HepG2 (cell line): ENCODE measurements around the gene HSD17B8. TPM values are rescaled to one million over a fixed set of nuclear protein-coding genes. Genes with fewer than 3 reads are reported as not detected.
A peak's percentile ranks its signal among the peaks of the same experiment; 100 is the strongest.

Experiments used
- ATM ChIP-seq: fragments of 450-650 bp; IDR thresholded peaks from 2 replicates; pipeline ENCODE4 v1.7.1; 2017; ENCODE audit warnings: mild to moderate bottlenecking, borderline replicate concordance
- CREB1 ChIP-seq, 2 experiments: fragments of 450-650 bp in 1 of 2; IDR thresholded peaks; 2 replicates each; pipeline ENCODE4 v1.6.1; 2016 to 2017; ENCODE audit warnings: control low read depth in 1 of 2, mild to moderate bottlenecking in 1 of 2, missing compliant biosample characterization in 1 of 2, missing genetic modification characterization in 1 of 2
- GABPA ChIP-seq, 2 experiments: IDR thresholded peaks; 2 replicates each; pipeline ENCODE4 v1.6.1; 2011 to 2016; ENCODE audit warnings: low read depth in 2 of 2, low read length in 1 of 2, missing biosample characterization in 1 of 2, missing genetic modification characterization in 1 of 2
- GATAD2A ChIP-seq: IDR thresholded peaks from 2 replicates; pipeline ENCODE4 v1.6.1; 2016
- GLI4 ChIP-seq: sonication (generic); formaldehyde crosslinking; IDR thresholded peaks from 2 replicates; pipeline ENCODE4 v1.5.1; 2020; ENCODE audit warnings: missing genetic modification reagents, mild to moderate bottlenecking, moderate library complexity, borderline replicate concordance
- KDM1A ChIP-seq: IDR thresholded peaks from 2 replicates; pipeline ENCODE4 v1.6.1; 2016; ENCODE audit warnings: missing compliant biosample characterization
- KLF6 ChIP-seq: IDR thresholded peaks from 2 replicates; pipeline ENCODE4 v1.8.0; 2016; ENCODE audit warnings: missing biosample characterization, missing genetic modification reagents
- MED13 ChIP-seq: sonication (generic); formaldehyde crosslinking; IDR thresholded peaks from 2 replicates; pipeline ENCODE4 v1.5.0; 2020; ENCODE audit warnings: missing genetic modification reagents
- RARG ChIP-seq: sonication (generic); formaldehyde crosslinking; IDR thresholded peaks from 2 replicates; pipeline ENCODE4 v1.4.0; 2020; ENCODE audit warnings: low read depth, mild to moderate bottlenecking, missing genetic modification reagents
- RFXANK ChIP-seq: IDR thresholded peaks from 2 replicates; pipeline ENCODE4 v1.6.1; 2016
- SMAD3 ChIP-seq: sonication (generic); formaldehyde crosslinking; IDR thresholded peaks from 2 replicates; pipeline ENCODE4 v1.4.0; 2020; ENCODE audit warnings: missing genetic modification reagents
- SP2 ChIP-seq: sonication (generic); formaldehyde crosslinking; IDR thresholded peaks from 2 replicates; pipeline ENCODE4 v1.5.1; 2020; ENCODE audit warnings: mild to moderate bottlenecking, missing genetic modification reagents
- SRSF4 ChIP-seq: fragments of 200-400 bp; formaldehyde crosslinking; IDR thresholded peaks from one replicate; pipeline ENCODE4 v1.6.1; 2018; ENCODE audit warnings: mild to moderate bottlenecking, low read depth, low read length, moderate library complexity; ENCODE audit not compliant: poor library complexity, severe bottlenecking
- YY1 ChIP-seq: IDR thresholded peaks from 2 replicates; pipeline ENCODE4 v1.6.1; 2011; ENCODE audit warnings: low read length, low read depth, moderate library complexity, mild to moderate bottlenecking; ENCODE audit not compliant: insufficient read depth, insufficient replicate concordance
- ZBTB8A ChIP-seq: sonication (generic); formaldehyde crosslinking; IDR thresholded peaks from 2 replicates; pipeline ENCODE4 v1.4.0; 2020; ENCODE audit warnings: mild to moderate bottlenecking, low read depth, missing genetic modification reagents, borderline replicate concordance
- ZC3H4 ChIP-seq: sonication (generic); formaldehyde crosslinking; IDR thresholded peaks from 2 replicates; pipeline ENCODE4 v1.4.0; 2020; ENCODE audit warnings: missing genetic modification reagents, borderline replicate concordance
- ZNF124 ChIP-seq: sonication (generic); formaldehyde crosslinking; IDR thresholded peaks from 2 replicates; pipeline ENCODE4 v1.4.0; 2020; ENCODE audit warnings: missing genetic modification reagents
- ZNF331 ChIP-seq: sonication (generic); formaldehyde crosslinking; IDR thresholded peaks from 2 replicates; pipeline ENCODE4 v1.4.0; 2020; ENCODE audit warnings: missing genetic modification reagents
- ZNF572 ChIP-seq: sonication (generic); formaldehyde crosslinking; IDR thresholded peaks from 2 replicates; pipeline ENCODE4 v1.5.1; 2020; ENCODE audit warnings: mild to moderate bottlenecking, missing genetic modification reagents
- ZNF670 ChIP-seq: sonication (generic); formaldehyde crosslinking; IDR thresholded peaks from 2 replicates; pipeline ENCODE4 v1.8.0; 2022; ENCODE audit warnings: mild to moderate bottlenecking, missing genetic modification reagents, borderline replicate concordance
- ZNF75D ChIP-seq: sonication (generic); formaldehyde crosslinking; IDR thresholded peaks from 2 replicates; pipeline ENCODE4 v1.8.1; 2023; ENCODE audit warnings: missing genetic modification reagents, mild to moderate bottlenecking, borderline replicate concordance
- ZXDC ChIP-seq: sonication (generic); formaldehyde crosslinking; IDR thresholded peaks from 2 replicates; pipeline ENCODE4 v1.5.0; 2020; ENCODE audit warnings: mild to moderate bottlenecking, missing genetic modification reagents
- polyA plus RNA-seq, 8 experiments: library from polyadenylated mRNA; depleted of rRNA in 3 of 8; stranded (reverse) in 7 of 8; unstranded in 1 of 8; fragments of >200 nt; fragmentation: Illumina TruSeq in 4 of 8; extraction: Trizol in 4 of 8; gene quantifications; 2 replicates each; pipeline versions ENCODE4 v1.2.1 to v1.2.3, GENCODE V29; 2011 to 2016; ENCODE audit warnings: low read depth in 4 of 8, missing spikeins in 1 of 8, mixed read lengths in 1 of 8; ENCODE audit not compliant: insufficient read depth in 1 of 8
- total RNA-seq, 5 experiments: library from RNA; depleted of rRNA; stranded (reverse); fragments of >200 nt; fragmentation: Illumina TruSeq; extraction: Trizol; gene quantifications; 2 replicates each; pipeline ENCODE4 v1.2.3, GENCODE V29; 2016; ENCODE audit warnings: low read depth in 1 of 5
- TF ChIP-seq, protein P1 (sequence below): sonication (generic); formaldehyde crosslinking; conservative IDR thresholded peaks from 2 replicates; pipeline ENCODE4 v1.4.0; 2020; ENCODE audit warnings: missing genetic modification reagents
- TF ChIP-seq, protein P2 (sequence below): sonication (generic); formaldehyde crosslinking; conservative IDR thresholded peaks from 2 replicates; pipeline ENCODE4 v1.8.0; 2022; ENCODE audit warnings: mild to moderate bottlenecking, moderate library complexity, missing genetic modification reagents
- TF ChIP-seq, protein P3 (sequence below): sonication (generic); formaldehyde crosslinking; IDR thresholded peaks from 2 replicates; pipeline ENCODE4 v1.4.0; 2020; ENCODE audit warnings: missing genetic modification reagents

HSD17B8 gene
- total and polyA plus RNA-seq, 2 of the 13 experiments (the other 11 are each of a cell fraction or from before 2014, with no cell fraction given) = 12.6 to 20.1 TPM

GRCh38 chr6:33198159-33198852 is 6.1 kb upstream of the HSD17B8 start (continued):
- TF ChIP-seq ZXDC (CRISPR knock-in tag) = no peak
- peak; percentile 78; the same call in 1 of the 2 replicates for TF ChIP-seq KLF6 (CRISPR knock-in tag)
- TF ChIP-seq ZNF124 (CRISPR knock-in tag) = 0 out of 2 replicates have a peak, but pooled peaks have one; percentile 83
- TF ChIP-seq ZNF75D = no peak
- no peak for TF ChIP-seq SP2 (CRISPR knock-in tag)
- TF ChIP-seq ZBTB8A (CRISPR knock-in tag) = no peak
- TF ChIP-seq KDM1A (CRISPR knock-in tag) = peak; percentile 93; the same call in 1 of the 2 replicates
- TF ChIP-seq ATM = no peak
- TF ChIP-seq, protein P1, sequence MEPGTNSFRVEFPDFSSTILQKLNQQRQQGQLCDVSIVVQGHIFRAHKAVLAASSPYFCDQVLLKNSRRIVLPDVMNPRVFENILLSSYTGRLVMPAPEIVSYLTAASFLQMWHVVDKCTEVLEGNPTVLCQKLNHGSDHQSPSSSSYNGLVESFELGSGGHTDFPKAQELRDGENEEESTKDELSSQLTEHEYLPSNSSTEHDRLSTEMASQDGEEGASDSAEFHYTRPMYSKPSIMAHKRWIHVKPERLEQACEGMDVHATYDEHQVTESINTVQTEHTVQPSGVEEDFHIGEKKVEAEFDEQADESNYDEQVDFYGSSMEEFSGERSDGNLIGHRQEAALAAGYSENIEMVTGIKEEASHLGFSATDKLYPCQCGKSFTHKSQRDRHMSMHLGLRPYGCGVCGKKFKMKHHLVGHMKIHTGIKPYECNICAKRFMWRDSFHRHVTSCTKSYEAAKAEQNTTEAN (CRISPR knock-in tag) = peak; percentile 87
- TF ChIP-seq GABPA (IDR thresholded peaks at IDR 0.05; ENCODE audit: low read depth, low read length) = no peak
- no peak for TF ChIP-seq GABPA (CRISPR knock-in tag; IDR thresholded peaks at IDR 0.05; ENCODE audit: low read depth)
- peak; percentile 87 for TF ChIP-seq ZNF331
- TF ChIP-seq RFXANK (CRISPR knock-in tag) = no peak
- TF ChIP-seq, protein P2, sequence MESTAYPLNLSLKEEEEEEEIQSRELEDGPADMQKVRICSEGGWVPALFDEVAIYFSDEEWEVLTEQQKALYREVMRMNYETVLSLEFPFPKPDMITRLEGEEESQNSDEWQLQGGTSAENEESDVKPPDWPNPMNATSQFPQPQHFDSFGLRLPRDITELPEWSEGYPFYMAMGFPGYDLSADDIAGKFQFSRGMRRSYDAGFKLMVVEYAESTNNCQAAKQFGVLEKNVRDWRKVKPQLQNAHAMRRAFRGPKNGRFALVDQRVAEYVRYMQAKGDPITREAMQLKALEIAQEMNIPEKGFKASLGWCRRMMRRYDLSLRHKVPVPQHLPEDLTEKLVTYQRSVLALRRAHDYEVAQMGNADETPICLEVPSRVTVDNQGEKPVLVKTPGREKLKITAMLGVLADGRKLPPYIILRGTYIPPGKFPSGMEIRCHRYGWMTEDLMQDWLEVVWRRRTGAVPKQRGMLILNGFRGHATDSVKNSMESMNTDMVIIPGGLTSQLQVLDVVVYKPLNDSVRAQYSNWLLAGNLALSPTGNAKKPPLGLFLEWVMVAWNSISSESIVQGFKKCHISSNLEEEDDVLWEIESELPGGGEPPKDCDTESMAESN (CRISPR knock-in tag) = peak; percentile 76; the same call in 1 of the 2 replicates
- TF ChIP-seq, protein P3, sequence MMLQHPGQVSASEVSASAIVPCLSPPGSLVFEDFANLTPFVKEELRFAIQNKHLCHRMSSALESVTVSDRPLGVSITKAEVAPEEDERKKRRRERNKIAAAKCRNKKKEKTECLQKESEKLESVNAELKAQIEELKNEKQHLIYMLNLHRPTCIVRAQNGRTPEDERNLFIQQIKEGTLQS (CRISPR knock-in tag) = no peak
- peak; percentile 23; the same call in 1 of the 2 replicates for TF ChIP-seq CREB1 (IDR thresholded peaks at IDR 0.05)
- no peak for TF ChIP-seq CREB1 (CRISPR knock-in tag; IDR thresholded peaks at IDR 0.05)
- TF ChIP-seq ZNF572 (CRISPR knock-in tag) = no peak
- TF ChIP-seq ZNF670 (CRISPR knock-in tag) = no peak; the same call in 1 of the 2 replicates
- peak; percentile 98 for TF ChIP-seq SMAD3 (CRISPR knock-in tag)
- TF ChIP-seq GLI4 (CRISPR knock-in tag) = no peak
- no peak for TF ChIP-seq RARG (CRISPR knock-in tag)
- TF ChIP-seq MED13 (CRISPR knock-in tag) = no peak
- peak; percentile 99 for TF ChIP-seq GATAD2A (CRISPR knock-in tag)
- no peak for TF ChIP-seq YY1
- no peak; the same call in 1 of the 2 replicates for TF ChIP-seq ZC3H4
- TF ChIP-seq SRSF4 = no peak
